ENCODE measurements around the gene BRIP1.
"Not testable (repeated sequence)": the region's sequence is repeated elsewhere in the genome, so short reads cannot be mapped to it uniquely, and the experiment has no call there.

BRIP1 gene

GRCh38 chr17:61867033-61867432, 3.7 kb upstream of the BRIP1 start:
- DNase-seq (ENCODE audit: low read depth in 2 of 3, low spot score in 1 of 3), result no peak

GRCh38 chr17:61863801-61864126, 436 bp upstream of the BRIP1 start:
- no peak for DNase-seq (ENCODE audit: low read depth in 2 of 3, low spot score in 1 of 3)

GRCh38 chr17:61862105-61862574, 1.2 kb downstream of the BRIP1 start:
- DNase-seq (ENCODE audit: low read depth in 2 of 3, low spot score in 1 of 3), result no peak

- DNase-seq (ENCODE audit: low read depth in 2 of 3, low spot score in 1 of 3), result not testable (repeated sequence)
Observed at GRCh38 chr17:61860397-61860796, 2.9 kb downstream of the BRIP1 start.

- DNase-seq (ENCODE audit: low read depth in 2 of 3, low spot score in 1 of 3), result no peak
Observed at GRCh38 chr17:61856035-61856434, 7.3 kb downstream of the BRIP1 start.

GRCh38 chr17:61852857-61853256, 10.5 kb downstream of the BRIP1 start:
- no peak for DNase-seq (ENCODE audit: low read depth in 2 of 3, low spot score in 1 of 3)

GRCh38 chr17:61849674-61850073, 13.7 kb downstream of the BRIP1 start:
- no peak for DNase-seq (ENCODE audit: low read depth in 2 of 3, low spot score in 1 of 3)

GRCh38 chr17:61848896-61849295, 14.4 kb downstream of the BRIP1 start:
- no peak for DNase-seq (ENCODE audit: low read depth in 2 of 3, low spot score in 1 of 3)

- DNase-seq (ENCODE audit: low read depth in 2 of 3, low spot score in 1 of 3), result no peak
Observed at GRCh38 chr17:61848247-61848646, 15.1 kb downstream of the BRIP1 start.

GRCh38 chr17:61847659-61848058, 15.7 kb downstream of the BRIP1 start:
- no peak for DNase-seq (ENCODE audit: low read depth in 2 of 3, low spot score in 1 of 3)

GRCh38 chr17:61846761-61847375, 16.5 kb downstream of the BRIP1 start:
- no peak for DNase-seq (ENCODE audit: low read depth in 2 of 3, low spot score in 1 of 3)

- no peak for DNase-seq (ENCODE audit: low read depth in 2 of 3, low spot score in 1 of 3)
Observed at GRCh38 chr17:61846088-61846487, 17.2 kb downstream of the BRIP1 start.

GRCh38 chr17:61843435-61843834, 19.9 kb downstream of the BRIP1 start:
- no peak for DNase-seq (ENCODE audit: low read depth in 2 of 3, low spot score in 1 of 3)

GRCh38 chr17:61842899-61843298, 20.4 kb downstream of the BRIP1 start:
- DNase-seq (ENCODE audit: low read depth in 2 of 3, low spot score in 1 of 3), result no peak

- DNase-seq (ENCODE audit: low read depth in 2 of 3, low spot score in 1 of 3), result no peak
Observed at GRCh38 chr17:61839300-61839786, 24.0 kb downstream of the BRIP1 start.

- DNase-seq (ENCODE audit: low read depth in 2 of 3, low spot score in 1 of 3), result peak; percentile 8 to 33 (median 25)
Observed at GRCh38 chr17:61837175-61838051, 25.9 kb downstream of the BRIP1 start.

- no peak for DNase-seq (ENCODE audit: low read depth in 2 of 3, low spot score in 1 of 3)
Observed at GRCh38 chr17:61836266-61837174, 26.8 kb downstream of the BRIP1 start.

GRCh38 chr17:61835606-61836005, 27.7 kb downstream of the BRIP1 start:
- no peak for DNase-seq (ENCODE audit: low read depth in 2 of 3, low spot score in 1 of 3)

GRCh38 chr17:61834610-61835009, 28.7 kb downstream of the BRIP1 start:
- DNase-seq (ENCODE audit: low read depth in 2 of 3, low spot score in 1 of 3), result no peak

GRCh38 chr17:61833536-61834193, 29.7 kb downstream of the BRIP1 start:
- no peak for DNase-seq (ENCODE audit: low read depth in 2 of 3, low spot score in 1 of 3)

- DNase-seq (ENCODE audit: low read depth in 2 of 3, low spot score in 1 of 3), result no peak
Observed at GRCh38 chr17:61832463-61832862, 30.9 kb downstream of the BRIP1 start.
